ENCODE results near the gene NAALADL2.

The NAALADL2 gene

DNA sequence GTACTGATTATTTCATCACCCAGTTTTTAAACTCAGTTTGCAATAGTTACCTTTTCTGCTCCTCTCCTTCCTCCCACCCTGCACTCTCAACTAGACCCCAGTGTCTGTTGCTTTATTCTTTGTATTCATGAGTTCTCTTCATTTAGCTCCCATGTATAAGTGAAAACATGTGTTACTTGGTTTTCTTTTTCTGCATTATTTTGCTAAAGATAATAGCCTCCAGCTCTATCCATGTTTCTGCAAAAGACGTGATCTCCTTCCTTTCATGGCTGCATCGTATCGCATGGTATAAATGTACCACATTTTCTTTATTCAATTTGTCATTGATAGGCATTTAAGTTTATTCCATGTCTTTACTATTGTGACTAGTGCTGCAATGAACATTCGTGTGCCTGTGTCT is 79.0 kb downstream of the NAALADL2 start:
- H4K20me1 ChIP-seq (ENCODE audit: insufficient read depth, low read length) = no peaks in the 10 kb centered on the region
- no peaks in the 10 kb centered on the region for H3K9me2 ChIP-seq (ENCODE audit: low read depth, low read length)
- H3K79me2 ChIP-seq (ENCODE audit: insufficient read depth, low read length) = no peaks in the 10 kb centered on the region
- H3K36me3 ChIP-seq (ENCODE audit: insufficient read depth, low read length) = no peaks in the 10 kb centered on the region
- no peaks in the 10 kb centered on the region for H3K27me3 ChIP-seq (ENCODE audit: insufficient read depth, low read length)
- H3K4me1 ChIP-seq (ENCODE audit: insufficient read depth, low read length, severe bottlenecking) = no peaks in the 10 kb centered on the region
- no peaks in the 10 kb centered on the region for H3F3A ChIP-seq (ENCODE audit: insufficient read depth, low read length)
- H3K4me3 ChIP-seq (ENCODE audit: low read depth, low read length, poor library complexity, severe bottlenecking) = no peak overlapping the region
- H3K9me3 ChIP-seq (ENCODE audit: low read length) = no peaks in the 10 kb centered on the region
- no peak overlapping the region for H3K4me2 ChIP-seq (ENCODE audit: low read length)
- no peak overlapping the region for H2AFZ ChIP-seq (ENCODE audit: low read length)
- no peak overlapping the region for H3K9ac ChIP-seq (ENCODE audit: low read length)
- H3K27ac ChIP-seq (ENCODE audit: low read depth, low read length, poor library complexity, severe bottlenecking) = no peak overlapping the region
- TF ChIP-seq EZH2 (IDR thresholded peaks at IDR 0.05; ENCODE audit: borderline replicate concordance, low read length) (no peak), CTCF (IDR thresholded peaks at IDR 0.05; ENCODE audit: low read length) (no peak)

DNA sequence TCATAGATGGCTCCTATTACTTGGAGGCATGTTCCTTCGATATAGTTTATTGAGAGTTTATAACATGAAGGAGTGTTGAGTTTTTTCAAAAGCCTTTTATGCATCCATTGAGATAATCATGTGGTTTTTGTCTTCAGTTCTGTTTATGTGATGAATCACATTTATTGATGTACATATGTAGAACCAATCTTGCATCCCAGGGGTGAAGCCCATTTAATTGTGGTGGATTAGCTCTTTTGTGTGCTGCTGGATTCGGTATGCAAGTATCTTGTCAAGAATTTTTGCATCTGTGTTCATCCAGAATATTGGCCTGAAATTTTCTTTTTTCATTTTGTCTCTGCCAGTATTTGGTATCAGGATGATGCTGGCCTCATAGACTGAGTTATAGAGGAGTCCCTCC is 81.0 kb downstream of the NAALADL2 start:
- no peaks in the 10 kb centered on the region for H3K79me2 ChIP-seq (ENCODE audit: insufficient read depth, low read length)
- no peaks in the 10 kb centered on the region for H3K9me3 ChIP-seq (ENCODE audit: low read length)
- H3F3A ChIP-seq (ENCODE audit: insufficient read depth, low read length) = no peaks in the 10 kb centered on the region
- H2AFZ ChIP-seq (ENCODE audit: low read length) = no peak overlapping the region
- H3K27ac ChIP-seq (ENCODE audit: low read depth, low read length, poor library complexity, severe bottlenecking) = no peak overlapping the region
- H3K4me3 ChIP-seq (ENCODE audit: low read depth, low read length, poor library complexity, severe bottlenecking) = no peak overlapping the region
- no peak for TF ChIP-seq EZH2 (IDR thresholded peaks at IDR 0.05; ENCODE audit: borderline replicate concordance, low read length)
- TF ChIP-seq CTCF (IDR thresholded peaks at IDR 0.05; ENCODE audit: low read length) = no peak
- H3K36me3 ChIP-seq (ENCODE audit: insufficient read depth, low read length) = no peaks in the 10 kb centered on the region
- no peaks in the 10 kb centered on the region for H3K9me2 ChIP-seq (ENCODE audit: low read depth, low read length)
- no peak overlapping the region for H3K4me2 ChIP-seq (ENCODE audit: low read length)
- H4K20me1 ChIP-seq (ENCODE audit: insufficient read depth, low read length) = no peaks in the 10 kb centered on the region
- no peaks in the 10 kb centered on the region for H3K4me1 ChIP-seq (ENCODE audit: insufficient read depth, low read length, severe bottlenecking)
- H3K27me3 ChIP-seq (ENCODE audit: insufficient read depth, low read length) = no peaks in the 10 kb centered on the region
- H3K9ac ChIP-seq (ENCODE audit: low read length) = no peak overlapping the region

GRCh38 chr3:174945276-174945675 is 86.1 kb downstream of the NAALADL2 start:
- Histone ChIP-seq H2AFZ (ENCODE audit: low read length) (no peak overlapping the region), H3K4me3 (ENCODE audit: low read depth, low read length, poor library complexity, severe bottlenecking) (no peak overlapping the region), H3K79me2 (ENCODE audit: insufficient read depth, low read length) (no peaks in the 10 kb centered on the region), H3K4me1 (ENCODE audit: insufficient read depth, low read length, severe bottlenecking) (no peaks in the 10 kb centered on the region), H3F3A (ENCODE audit: insufficient read depth, low read length) (no peaks in the 10 kb centered on the region), H3K4me2 (ENCODE audit: low read length) (no peak overlapping the region), H3K36me3 (ENCODE audit: insufficient read depth, low read length) (no peaks in the 10 kb centered on the region), H3K9ac (ENCODE audit: low read length) (no peak overlapping the region), H3K27ac (ENCODE audit: low read depth, low read length, poor library complexity, severe bottlenecking) (no peak overlapping the region), H4K20me1 (ENCODE audit: insufficient read depth, low read length) (no peaks in the 10 kb centered on the region), H3K9me3 (ENCODE audit: low read length) (no peaks in the 10 kb centered on the region), H3K9me2 (ENCODE audit: low read depth, low read length) (no peaks in the 10 kb centered on the region), H3K27me3 (ENCODE audit: insufficient read depth, low read length) (no peaks in the 10 kb centered on the region)
- TF ChIP-seq EZH2 (IDR thresholded peaks at IDR 0.05; ENCODE audit: borderline replicate concordance, low read length) = no peak
- no peak for TF ChIP-seq CTCF (IDR thresholded peaks at IDR 0.05; ENCODE audit: low read length)

Measured in OCI-LY1 (cell line).